HG03439 (cell line): ENCODE data around the gene SELENOM.

Experiments used
- ATAC-seq: cut with Tn5 transposase; IDR thresholded peaks from one replicate; pipeline ENCODE4 v1.9.1; 2021; ENCODE audit warnings: mild to moderate bottlenecking, moderate library complexity; ENCODE audit not compliant: unreplicated experiment

Gene SELENOM

GRCh38 chr22:31093086-31093850 lies 14.1 kb downstream of the SELENOM start:
- no peak for ATAC-seq

- ATAC-seq = no peak
Measured at GRCh38 chr22:31092161-31092560, 15.2 kb downstream of the SELENOM start.

GRCh38 chr22:31091106-31091975 lies 16.0 kb downstream of the SELENOM start:
- ATAC-seq = no peak

GRCh38 chr22:31090217-31091085 lies 16.9 kb downstream of the SELENOM start:
- ATAC-seq = no peak

GRCh38 chr22:31089160-31090100 lies 17.9 kb downstream of the SELENOM start:
- ATAC-seq = no peak

GRCh38 chr22:31088233-31088986 lies 19.0 kb downstream of the SELENOM start:
- ATAC-seq = no peak

- no peak for ATAC-seq
Measured at GRCh38 chr22:31087744-31088215, 19.6 kb downstream of the SELENOM start.

- no peak for ATAC-seq
Measured at GRCh38 chr22:31086703-31087330, 20.6 kb downstream of the SELENOM start.

- no peak for ATAC-seq
Measured at GRCh38 chr22:31085928-31086327, 21.4 kb downstream of the SELENOM start.

- ATAC-seq = no peak
Measured at GRCh38 chr22:31085493-31085824, 21.9 kb downstream of the SELENOM start.

- ATAC-seq = peak; percentile 54
Measured at GRCh38 chr22:31084811-31085492, 22.4 kb downstream of the SELENOM start.

GRCh38 chr22:31083923-31084810 lies 23.2 kb downstream of the SELENOM start:
- peak; percentile 3 for ATAC-seq

- no peak for ATAC-seq
Measured at GRCh38 chr22:31083377-31083768, 24.0 kb downstream of the SELENOM start.

- no peak for ATAC-seq
Measured at GRCh38 chr22:31082606-31083376, 24.6 kb downstream of the SELENOM start.

GRCh38 chr22:31081963-31082605 lies 25.3 kb downstream of the SELENOM start:
- ATAC-seq = no peak
